ENCODE measurements around the gene TMUB2. TPM values are rescaled to one million over a fixed set of nuclear protein-coding genes. Genes with fewer than 3 reads are reported as not detected.
"Not testable (repeated sequence)": the region's sequence is repeated elsewhere in the genome, so short reads cannot be mapped to it uniquely, and the experiment has no call there.

Gene TMUB2
- total RNA-seq, 2 donors from 2014 or later = 20.4 to 42.8 TPM

- DNase-seq (ENCODE audit: low spot score) = no peak
- H3K36me3 ChIP-seq = no peaks in the 10 kb centered on the region
- H3K4me1 ChIP-seq (ENCODE audit: control insufficient read depth in 1 of 2, low read depth in 2 of 2) = no peaks in the 10 kb centered on the region
- no peaks in the 10 kb centered on the region for H3K9me3 ChIP-seq
- ATAC-seq (ENCODE audit: insufficient number of reproducible peaks, low FRiP score, low read depth) = no peak
- H3K27me3 ChIP-seq (replicated peaks; ENCODE audit: insufficient read depth) = no peaks in the 10 kb centered on the region
- H3K4me3 ChIP-seq = no peak overlapping the region
- no peak for TF ChIP-seq CTCF (IDR thresholded peaks at IDR 0.05)
- H3K27ac ChIP-seq = no peak overlapping the region
Measured at GRCh38 chr17:44233582-44233981, 46.8 kb downstream of the TMUB2 start.

- Histone ChIP-seq H3K36me3 (no peaks in the 10 kb centered on the region), H3K9me3 (no peaks in the 10 kb centered on the region), H3K27me3 (replicated peaks; ENCODE audit: insufficient read depth) (no peaks in the 10 kb centered on the region), H3K27ac (no peak overlapping the region), H3K4me3 (no peak overlapping the region), H3K4me1 (ENCODE audit: control insufficient read depth in 1 of 2, low read depth in 2 of 2) (no peaks in the 10 kb centered on the region)
- DNase-seq (ENCODE audit: low spot score) (no peak), ATAC-seq (ENCODE audit: insufficient number of reproducible peaks, low FRiP score, low read depth) (no peak)
- TF ChIP-seq CTCF (IDR thresholded peaks at IDR 0.05) = no peak
Measured at GRCh38 chr17:44235583-44235936, 48.8 kb downstream of the TMUB2 start.

GRCh38 chr17:44236444-44236991, 49.7 kb downstream of the TMUB2 start:
- DNase-seq (ENCODE audit: low spot score) (no peak), ATAC-seq (ENCODE audit: insufficient number of reproducible peaks, low FRiP score, low read depth) (no peak)
- no peaks in the 10 kb centered on the region for H3K4me1 ChIP-seq (ENCODE audit: control insufficient read depth in 1 of 2, low read depth in 2 of 2)
- H3K9me3 ChIP-seq = no peaks in the 10 kb centered on the region
- no peaks in the 10 kb centered on the region for H3K36me3 ChIP-seq
- H3K4me3 ChIP-seq = no peak overlapping the region
- no peak for TF ChIP-seq CTCF (IDR thresholded peaks at IDR 0.05)
- H3K27ac ChIP-seq = no peak overlapping the region
- no peaks in the 10 kb centered on the region for H3K27me3 ChIP-seq (replicated peaks; ENCODE audit: insufficient read depth)

GRCh38 chr17:44237886-44238285, 51.1 kb downstream of the TMUB2 start:
- not testable (repeated sequence) for H3K4me1 ChIP-seq (ENCODE audit: control insufficient read depth in 1 of 2, low read depth in 2 of 2); ATAC-seq (ENCODE audit: insufficient number of reproducible peaks, low FRiP score, low read depth); H3K27me3 ChIP-seq (replicated peaks; ENCODE audit: insufficient read depth)

GRCh38 chr17:44241106-44241624, 54.4 kb downstream of the TMUB2 start:
- Histone ChIP-seq H3K27ac (no peak overlapping the region), H3K27me3 (replicated peaks; ENCODE audit: insufficient read depth) (no peaks in the 10 kb centered on the region), H3K9me3 (no peaks in the 10 kb centered on the region), H3K4me1 (ENCODE audit: control insufficient read depth in 1 of 2, low read depth in 2 of 2) (no peaks in the 10 kb centered on the region), H3K4me3 (no peak overlapping the region), H3K36me3 (no peaks in the 10 kb centered on the region)
- no peak for TF ChIP-seq CTCF (IDR thresholded peaks at IDR 0.05)
- no peak for ATAC-seq (ENCODE audit: insufficient number of reproducible peaks, low FRiP score, low read depth)
- DNase-seq (ENCODE audit: low spot score) = no peak

More at GRCh38 chr17:44237886-44238285, 51.1 kb downstream of the TMUB2 start:
- not testable (repeated sequence) for H3K27ac ChIP-seq; DNase-seq (ENCODE audit: low spot score); H3K4me3 ChIP-seq; H3K9me3 ChIP-seq; H3K36me3 ChIP-seq

Other genes starting within 250 kb of the TMUB2 start
- not detected for gene PPY, start 244.5 kb upstream of the TMUB2 start, total RNA-seq
- gene PYY, start 233.0 kb upstream of the TMUB2 start, total RNA-seq = not detected
- gene NAGS, start 182.3 kb upstream of the TMUB2 start, total RNA-seq = under 1 TPM in 1 of 2 donors, not detected in 1; 0.92 TPM
- gene TMEM101, start 172.0 kb upstream of the TMUB2 start, total RNA-seq = 10 to 100 TPM; 21.9 to 24.4 TPM
- gene LSM12, start 120.3 kb upstream of the TMUB2 start, total RNA-seq = 10 to 100 TPM; 24.9 to 30.8 TPM
- gene G6PC3, start 116.2 kb upstream of the TMUB2 start, total RNA-seq = 10 to 100 TPM; 26.4 to 54.6 TPM
- 100 to 1,000 TPM in 1 of 2 donors, 10 to 100 TPM in 1; 76.9 to 115 TPM for gene HDAC5, start 63.3 kb upstream of the TMUB2 start, total RNA-seq
- gene HROB, start 45.0 kb upstream of the TMUB2 start, total RNA-seq = 1 to 10 TPM in 1 of 2 donors, under 1 TPM in 1; 0.85 to 2.6 TPM
- 1 to 10 TPM; 2.3 to 3.9 TPM for gene ASB16, start 16.3 kb upstream of the TMUB2 start, total RNA-seq
- 10 to 100 TPM; 46.5 to 55.8 TPM for gene ATXN7L3, start 12.9 kb downstream of the TMUB2 start, total RNA-seq
- 10 to 100 TPM; 48.2 to 55.4 TPM for gene UBTF, start 32.7 kb downstream of the TMUB2 start, total RNA-seq
- under 1 TPM in 1 of 2 donors, not detected in 1; 0.56 TPM for gene SLC4A1, start 81.2 kb downstream of the TMUB2 start, total RNA-seq
- under 1 TPM in 1 of 2 donors, not detected in 1; 0.81 TPM for gene RUNDC3A, start 121.6 kb downstream of the TMUB2 start, total RNA-seq
- 10 to 100 TPM; 63.2 to 74.6 TPM for gene SLC25A39, start 137.9 kb downstream of the TMUB2 start, total RNA-seq
- gene GRN, start 158.3 kb downstream of the TMUB2 start, total RNA-seq = 100 to 1,000 TPM; 203 to 292 TPM
- under 1 TPM in 1 of 2 donors, not detected in 1; 0.63 TPM for gene FAM171A2, start 176.9 kb downstream of the TMUB2 start, total RNA-seq
- gene ITGA2B, start 202.7 kb downstream of the TMUB2 start, total RNA-seq = 1 to 10 TPM in 1 of 2 donors, under 1 TPM in 1; 0.28 to 3.4 TPM